Right lobe of liver (tissue), 4 donors: ENCODE data around the gene PRDM16.

Source experiments
- POLR2A ChIP-seq: fragments of 450-650 bp; IDR thresholded peaks from one replicate; pipeline ENCODE4 v1.6.1; 2017; ENCODE audit warnings: antibody characterized with exemption, mild to moderate bottlenecking
- TF ChIP-seq, protein P1 (sequence below), 4 donors: fragments of 200-600 bp in 3 of 4; fragments of 450-650 bp in 1 of 4; IDR thresholded peaks; one replicate each; pipeline versions ENCODE4 v1.5.1 to v1.8.0; 2016 to 2022; ENCODE audit warnings: antibody characterized with exemption in 4 of 4, mild to moderate bottlenecking in 2 of 4
- donor health status: DM: no; HTN: no; CAD: no.
- donor health status: DM: no; HTN: no; CAD: no.
- donor health status: DM: no; HTN: yes; CAD: no.

DNA sequence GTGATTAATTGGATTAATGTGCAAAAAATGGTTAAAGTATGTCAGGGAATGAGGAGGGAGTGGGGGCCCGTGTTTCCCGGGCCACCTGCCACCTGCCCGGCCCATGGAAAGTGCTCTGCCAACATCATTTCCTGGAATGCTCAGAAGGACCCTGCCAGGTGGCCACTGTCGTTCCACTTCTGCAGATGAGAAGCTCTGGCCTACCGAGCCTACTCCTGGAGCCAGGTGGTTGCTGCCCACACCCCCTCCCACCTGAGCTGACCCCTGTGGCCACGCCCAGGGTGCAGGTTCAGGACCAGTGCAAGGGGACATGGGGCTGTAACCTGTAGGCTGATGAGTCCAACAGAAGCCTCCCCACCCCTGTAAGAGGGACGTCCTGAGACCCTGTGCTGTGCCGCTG, 99.7 kb downstream of the PRDM16 start:
- TF ChIP-seq, protein P1, sequence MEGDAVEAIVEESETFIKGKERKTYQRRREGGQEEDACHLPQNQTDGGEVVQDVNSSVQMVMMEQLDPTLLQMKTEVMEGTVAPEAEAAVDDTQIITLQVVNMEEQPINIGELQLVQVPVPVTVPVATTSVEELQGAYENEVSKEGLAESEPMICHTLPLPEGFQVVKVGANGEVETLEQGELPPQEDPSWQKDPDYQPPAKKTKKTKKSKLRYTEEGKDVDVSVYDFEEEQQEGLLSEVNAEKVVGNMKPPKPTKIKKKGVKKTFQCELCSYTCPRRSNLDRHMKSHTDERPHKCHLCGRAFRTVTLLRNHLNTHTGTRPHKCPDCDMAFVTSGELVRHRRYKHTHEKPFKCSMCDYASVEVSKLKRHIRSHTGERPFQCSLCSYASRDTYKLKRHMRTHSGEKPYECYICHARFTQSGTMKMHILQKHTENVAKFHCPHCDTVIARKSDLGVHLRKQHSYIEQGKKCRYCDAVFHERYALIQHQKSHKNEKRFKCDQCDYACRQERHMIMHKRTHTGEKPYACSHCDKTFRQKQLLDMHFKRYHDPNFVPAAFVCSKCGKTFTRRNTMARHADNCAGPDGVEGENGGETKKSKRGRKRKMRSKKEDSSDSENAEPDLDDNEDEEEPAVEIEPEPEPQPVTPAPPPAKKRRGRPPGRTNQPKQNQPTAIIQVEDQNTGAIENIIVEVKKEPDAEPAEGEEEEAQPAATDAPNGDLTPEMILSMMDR (IDR thresholded peaks at IDR 0.05) = no peak
- TF ChIP-seq POLR2A = no peak
